ENCODE results near the gene PHB1. TPM values are rescaled to one million over a fixed set of nuclear protein-coding genes. Genes with fewer than 3 reads are reported as not detected.

PHB1 gene
- total RNA-seq, 1 experiment from 2014 or later, result 641 TPM

GRCh38 chr17:49370971-49371834 is 43.5 kb downstream of the PHB1 start:
- H3K27ac ChIP-seq (ENCODE audit: low read length), result no peak overlapping the region
- TF ChIP-seq EZH2 (IDR thresholded peaks at IDR 0.05; ENCODE audit: low read length, unreplicated experiment), result no peak
- TF ChIP-seq EZH2phosphoT487 (IDR thresholded peaks at IDR 0.05; ENCODE audit: borderline replicate concordance, low read length), result no peak
- TF ChIP-seq CTCF (conservative IDR thresholded peaks at IDR 0.05; ENCODE audit: low read depth, low read length), result no peak
- ChIA-PET POLR2A (ENCODE audit: unreplicated experiment) (no interaction called here), CTCF (no interaction called here)
- no peaks in the 10 kb centered on the region for H3K4me1 ChIP-seq (ENCODE audit: insufficient read depth, low read length)
- no peaks in the 10 kb centered on the region for H3F3A ChIP-seq (ENCODE audit: low read length, unreplicated experiment)
- H3K27me3 ChIP-seq (ENCODE audit: low read length), result no peaks in the 10 kb centered on the region
- intact Hi-C loops (cut with micrococcal nuclease), result no loop called here
- no TSS peak for BruUV-seq (replicated peaks)
- no peaks in the 10 kb centered on the region for H3K9me2 ChIP-seq (replicated peaks; ENCODE audit: low read length)
- no peaks in the 10 kb centered on the region for H3K9me3 ChIP-seq (ENCODE audit: low read length)
- H3K9ac ChIP-seq (ENCODE audit: low read length), result no peak overlapping the region
- no peak overlapping the region for H2AFZ ChIP-seq (ENCODE audit: low read length)
- no peak for ATAC-seq
- no peak for DNase-seq
- H3K79me2 ChIP-seq (ENCODE audit: low read length), result no peaks in the 10 kb centered on the region
- H3K36me3 ChIP-seq (ENCODE audit: low read depth, low read length), result no peaks in the 10 kb centered on the region
- no peak overlapping the region for H3K4me3 ChIP-seq (ENCODE audit: low read length)
- no peak overlapping the region for H3K4me2 ChIP-seq (ENCODE audit: low read length)
- no peaks in the 10 kb centered on the region for H4K20me1 ChIP-seq (ENCODE audit: low read length)

- ATAC-seq (no peak), DNase-seq (no peak)
- no peaks in the 10 kb centered on the region for H3K36me3 ChIP-seq (ENCODE audit: low read depth, low read length)
- ChIA-PET POLR2A (ENCODE audit: unreplicated experiment) (no interaction called here), CTCF (no interaction called here)
- BruUV-seq (replicated peaks), result no TSS peak
- no peaks in the 10 kb centered on the region for H4K20me1 ChIP-seq (ENCODE audit: low read length)
- no peaks in the 10 kb centered on the region for H3K4me1 ChIP-seq (ENCODE audit: insufficient read depth, low read length)
- H3K79me2 ChIP-seq (ENCODE audit: low read length), result no peaks in the 10 kb centered on the region
- no peak overlapping the region for H3K4me2 ChIP-seq (ENCODE audit: low read length)
- H2AFZ ChIP-seq (ENCODE audit: low read length), result no peak overlapping the region
- no peak for TF ChIP-seq EZH2 (IDR thresholded peaks at IDR 0.05; ENCODE audit: low read length, unreplicated experiment)
- TF ChIP-seq CTCF (conservative IDR thresholded peaks at IDR 0.05; ENCODE audit: low read depth, low read length), result no peak
- TF ChIP-seq EZH2phosphoT487 (IDR thresholded peaks at IDR 0.05; ENCODE audit: borderline replicate concordance, low read length), result no peak
- H3K4me3 ChIP-seq (ENCODE audit: low read length), result no peak overlapping the region
- H3K27ac ChIP-seq (ENCODE audit: low read length), result no peak overlapping the region
- no peaks in the 10 kb centered on the region for H3F3A ChIP-seq (ENCODE audit: low read length, unreplicated experiment)
- H3K9me3 ChIP-seq (ENCODE audit: low read length), result no peaks in the 10 kb centered on the region
- H3K9ac ChIP-seq (ENCODE audit: low read length), result no peak overlapping the region
- no peaks in the 10 kb centered on the region for H3K27me3 ChIP-seq (ENCODE audit: low read length)
- H3K9me2 ChIP-seq (replicated peaks; ENCODE audit: low read length), result no peaks in the 10 kb centered on the region
- intact Hi-C loops (cut with micrococcal nuclease), result no loop called here
Measured at GRCh38 chr17:49369760-49370159, 44.9 kb downstream of the PHB1 start.

- Histone ChIP-seq H3K79me2 (ENCODE audit: low read length) (no peaks in the 10 kb centered on the region), H3K27me3 (ENCODE audit: low read length) (no peaks in the 10 kb centered on the region), H3K27ac (ENCODE audit: low read length) (no peak overlapping the region), H3K9me2 (replicated peaks; ENCODE audit: low read length) (no peaks in the 10 kb centered on the region), H3K9me3 (ENCODE audit: low read length) (no peaks in the 10 kb centered on the region), H3K4me2 (ENCODE audit: low read length) (no peak overlapping the region), H4K20me1 (ENCODE audit: low read length) (no peaks in the 10 kb centered on the region), H3K36me3 (ENCODE audit: low read depth, low read length) (no peaks in the 10 kb centered on the region), H3F3A (ENCODE audit: low read length, unreplicated experiment) (no peaks in the 10 kb centered on the region), H2AFZ (ENCODE audit: low read length) (no peak overlapping the region), H3K4me3 (ENCODE audit: low read length) (no peak overlapping the region), H3K4me1 (ENCODE audit: insufficient read depth, low read length) (no peaks in the 10 kb centered on the region), H3K9ac (ENCODE audit: low read length) (no peak overlapping the region)
- TF ChIP-seq EZH2 (IDR thresholded peaks at IDR 0.05; ENCODE audit: low read length, unreplicated experiment), result no peak
- no peak for TF ChIP-seq CTCF (conservative IDR thresholded peaks at IDR 0.05; ENCODE audit: low read depth, low read length)
- no peak for TF ChIP-seq EZH2phosphoT487 (IDR thresholded peaks at IDR 0.05; ENCODE audit: borderline replicate concordance, low read length)
- POLR2A ChIA-PET (ENCODE audit: unreplicated experiment), result interaction anchor here (0.6 kb wide), 1 partner anchor 10 kb away, joined by 4 read pairs; no protein-coding TSS in a partner anchor
- no peak for ATAC-seq
- intact Hi-C loops (cut with micrococcal nuclease), result no loop called here
- BruUV-seq (replicated peaks), result no TSS peak
- no peak for DNase-seq
- CTCF ChIA-PET, result no interaction called here
Measured at GRCh38 chr17:49369089-49369488, 45.6 kb downstream of the PHB1 start.
